Uterus (tissue), 4 donors: ENCODE data around the gene KIAA0232. TPM values are rescaled to one million over a fixed set of nuclear protein-coding genes. Genes with fewer than 3 reads are reported as not detected.

Experiments
- DNase-seq, 2 donors: peaks; one replicate each; pipeline ENCODE4 v3.0.0-alpha.2; 2019 to 2020
- H3K27ac ChIP-seq, 2 donors: fragments of 200-600 bp; sonication (generic); 1 replicate in 1 of 2; 2 replicates in 1 of 2; pipeline ENCODE4 v1.5.1; 2016 to 2018
- H3K27me3 ChIP-seq, 2 donors: fragments of 200-600 bp; sonication (generic); one replicate each; pipeline ENCODE4 v1.5.1; 2018 to 2019; ENCODE audit warnings: control low read depth in 1 of 2
- H3K36me3 ChIP-seq, 2 donors: fragments of 200-600 bp; sonication (generic); one replicate each; pipeline ENCODE4 v1.5.1; 2019; ENCODE audit warnings: control low read depth in 1 of 2
- H3K4me1 ChIP-seq, 2 donors: fragments of 200-600 bp; sonication (generic); one replicate each; pipeline ENCODE4 v1.5.1; 2018 to 2019; ENCODE audit warnings: control low read depth in 1 of 2
- H3K4me3 ChIP-seq, 2 donors: fragments of 200-600 bp; sonication (generic); 1 replicate in 1 of 2; 2 replicates in 1 of 2; pipeline ENCODE4 v1.5.1; 2018 to 2019; ENCODE audit warnings: mild to moderate bottlenecking in 1 of 2
- H3K9me3 ChIP-seq, 2 donors: fragments of 200-600 bp; sonication (generic); one replicate each; pipeline ENCODE4 v1.5.1; 2019; ENCODE audit warnings: control low read depth in 1 of 2
- CTCF ChIP-seq, 4 experiments: fragments of 200-600 bp in 2 of 4; fragments of 450-650 bp in 2 of 4; sonication (generic) in 2 of 4; IDR thresholded peaks; one replicate each; pipeline ENCODE4 v1.5.1; 2016 to 2019; ENCODE audit warnings: antibody characterized with exemption in 4 of 4, mild to moderate bottlenecking in 2 of 4, moderate library complexity in 1 of 4
- POLR2A ChIP-seq, 2 donors: fragments of 450-650 bp; IDR thresholded peaks; one replicate each; pipeline ENCODE4 v1.6.1; 2016; ENCODE audit warnings: antibody characterized with exemption in 2 of 2, mild to moderate bottlenecking in 1 of 2, moderate library complexity in 1 of 2
- intact Hi-C: fragments of 100-400 bp; cut with DNase I; formaldehyde crosslinking; loops from one replicate; pipeline ENCODE4 v1.15.1; 2023; ENCODE audit warnings: low total_unique reads
- total RNA-seq, 4 donors: library from RNA; depleted of rRNA in 3 of 4; stranded (reverse); fragments of >200 nt in 3 of 4; gene quantifications; one replicate each; pipeline versions ENCODE4 v1.1.0 to v1.2.4, GENCODE V29; 2014 to 2023
- donor health status: DM: yes; HTN: yes; CAD: no.

Gene KIAA0232
- total RNA-seq, 4 donors from 2014 or later = 13.8 to 78.8 (median 43.4) TPM

GRCh38 chr4:6894528-6895498, 112.3 kb downstream of the KIAA0232 start:
- DNase-seq = peak in 1 of 2 donors; percentile 11
- Histone ChIP-seq H3K4me3 (no peak overlapping the region), H3K9me3 (no peaks in the 10 kb centered on the region), H3K36me3 (no peaks in the 10 kb centered on the region), H3K27ac (no peak overlapping the region), H3K27me3 (no peaks in the 10 kb centered on the region), H3K4me1 (no peaks in the 10 kb centered on the region)
- TF ChIP-seq CTCF (IDR thresholded peaks at IDR 0.05) (no peak), POLR2A (IDR thresholded peaks at IDR 0.05) (no peak)
- intact Hi-C loops = no loop called here

GRCh38 chr4:6896035-6896434, 113.5 kb downstream of the KIAA0232 start:
- H3K27me3 ChIP-seq = no peaks in the 10 kb centered on the region
- TF ChIP-seq POLR2A (IDR thresholded peaks at IDR 0.05) = no peak
- TF ChIP-seq CTCF (IDR thresholded peaks at IDR 0.05) = no peak
- no peak overlapping the region for H3K4me3 ChIP-seq
- no peak for DNase-seq
- H3K27ac ChIP-seq = no peak overlapping the region
- no peaks in the 10 kb centered on the region for H3K36me3 ChIP-seq
- no peaks in the 10 kb centered on the region for H3K9me3 ChIP-seq
- no peaks in the 10 kb centered on the region for H3K4me1 ChIP-seq
- intact Hi-C loops = no loop called here

GRCh38 chr4:6898763-6899162, 116.2 kb downstream of the KIAA0232 start:
- H3K36me3 ChIP-seq = no peaks in the 10 kb centered on the region
- H3K27ac ChIP-seq = no peak overlapping the region
- H3K27me3 ChIP-seq = no peaks in the 10 kb centered on the region
- TF ChIP-seq CTCF (IDR thresholded peaks at IDR 0.05) (no peak), POLR2A (IDR thresholded peaks at IDR 0.05) (no peak)
- no peaks in the 10 kb centered on the region for H3K4me1 ChIP-seq
- intact Hi-C loops = no loop called here
- DNase-seq = no peak
- H3K4me3 ChIP-seq = no peak overlapping the region
- no peaks in the 10 kb centered on the region for H3K9me3 ChIP-seq

- H3K4me3 ChIP-seq = no peak overlapping the region
- H3K27ac ChIP-seq = no peak overlapping the region
- no peaks in the 10 kb centered on the region for H3K27me3 ChIP-seq
- DNase-seq = no peak
- intact Hi-C loops = no loop called here
- TF ChIP-seq CTCF (IDR thresholded peaks at IDR 0.05) = no peak
- TF ChIP-seq POLR2A (IDR thresholded peaks at IDR 0.05) = no peak
- H3K9me3 ChIP-seq = no peaks in the 10 kb centered on the region
- H3K4me1 ChIP-seq = no peaks in the 10 kb centered on the region
- H3K36me3 ChIP-seq = no peaks in the 10 kb centered on the region
Observed at GRCh38 chr4:6900181-6900812, 117.8 kb downstream of the KIAA0232 start.

- H3K4me1 ChIP-seq = no peaks in the 10 kb centered on the region
- no peak for DNase-seq
- H3K36me3 ChIP-seq = no peaks in the 10 kb centered on the region
- H3K27me3 ChIP-seq = no peaks in the 10 kb centered on the region
- intact Hi-C loops = no loop called here
- no peak for TF ChIP-seq POLR2A (IDR thresholded peaks at IDR 0.05)
- no peak for TF ChIP-seq CTCF (IDR thresholded peaks at IDR 0.05)
- no peak overlapping the region for H3K27ac ChIP-seq
- no peaks in the 10 kb centered on the region for H3K9me3 ChIP-seq
- no peak overlapping the region for H3K4me3 ChIP-seq
Observed at GRCh38 chr4:6900956-6901355, 118.4 kb downstream of the KIAA0232 start.
